ENCODE data around the gene AACS. TPM values are rescaled to one million over a fixed set of nuclear protein-coding genes. Genes with fewer than 3 reads are reported as not detected.
A peak's percentile ranks its signal among the peaks of the same experiment; 100 is the strongest.

AACS gene
- polyA plus RNA-seq, 1 donor (not counting 4 experiments of a cell fraction or from before 2014, with no cell fraction given), result 27.0 TPM

DNA sequence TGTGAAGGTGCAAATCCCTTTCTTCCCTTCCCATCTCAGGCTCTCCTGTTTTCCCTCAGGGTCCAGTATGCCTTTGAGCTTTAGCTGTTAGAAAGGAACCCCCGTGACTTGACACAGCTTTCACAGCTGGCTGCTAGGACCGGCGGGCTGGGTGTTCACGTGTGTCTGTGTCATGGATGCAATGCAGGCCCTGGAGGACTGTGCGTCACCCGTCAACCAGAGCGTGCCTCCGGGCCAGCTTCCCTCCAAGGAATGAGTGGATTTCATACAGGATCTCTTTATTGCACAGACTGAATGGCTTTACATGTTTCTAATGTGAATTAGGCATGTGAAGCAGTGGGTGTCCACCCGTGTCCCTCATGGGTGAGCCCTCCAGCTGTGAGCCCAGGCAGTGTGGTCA is 77.4 kb downstream of the AACS start:
- Histone ChIP-seq H3K79me2 (ENCODE audit: control insufficient read depth, insufficient read depth, low read length) (no peaks in the 10 kb centered on the region), H3K27me3 (ENCODE audit: control insufficient read depth, extremely low read depth, insufficient read depth, low read length) (no peaks in the 10 kb centered on the region), H3K27ac (ENCODE audit: control insufficient read depth, insufficient read depth, low read length) (peak overlapping the region; percentile 25), H3K9me1 (ENCODE audit: control insufficient read depth, extremely low read depth, insufficient read depth, low read length) (no peaks in the 10 kb centered on the region), H3K4me3 (ENCODE audit: control insufficient read depth in 2 of 3, extremely low read depth in 1 of 3, insufficient read depth in 2 of 3, low read depth in 1 of 3, low read length in 3 of 3) (no peak overlapping the region), H3K9ac (ENCODE audit: control insufficient read depth, extremely low read depth, insufficient read depth, low read length) (no peak overlapping the region), H4K20me1 (ENCODE audit: control insufficient read depth, extremely low read depth, insufficient read depth, low read length) (no peaks in the 10 kb centered on the region), H3K4me2 (ENCODE audit: control insufficient read depth, extremely low read depth, insufficient read depth, low read depth, low read length) (no peak overlapping the region), H3K36me3 (ENCODE audit: control insufficient read depth in 2 of 2, extremely low read depth in 1 of 2, insufficient read depth in 2 of 2, low read length in 2 of 2) (peaks cover 2 to 6% of the 10 kb centered on the region in 2 experiments), H3K9me3 (ENCODE audit: control insufficient read depth, low read depth, low read length) (no peaks in the 10 kb centered on the region), H2AFZ (ENCODE audit: control insufficient read depth, low read length) (no peak overlapping the region), H3K4me1 (ENCODE audit: control insufficient read depth, extremely low read depth, insufficient read depth, low read length) (peaks cover 27% of the 10 kb centered on the region)
- TF ChIP-seq EZH2 (IDR thresholded peaks at IDR 0.05; ENCODE audit: low read length), result no peak
- TF ChIP-seq, protein P1, sequence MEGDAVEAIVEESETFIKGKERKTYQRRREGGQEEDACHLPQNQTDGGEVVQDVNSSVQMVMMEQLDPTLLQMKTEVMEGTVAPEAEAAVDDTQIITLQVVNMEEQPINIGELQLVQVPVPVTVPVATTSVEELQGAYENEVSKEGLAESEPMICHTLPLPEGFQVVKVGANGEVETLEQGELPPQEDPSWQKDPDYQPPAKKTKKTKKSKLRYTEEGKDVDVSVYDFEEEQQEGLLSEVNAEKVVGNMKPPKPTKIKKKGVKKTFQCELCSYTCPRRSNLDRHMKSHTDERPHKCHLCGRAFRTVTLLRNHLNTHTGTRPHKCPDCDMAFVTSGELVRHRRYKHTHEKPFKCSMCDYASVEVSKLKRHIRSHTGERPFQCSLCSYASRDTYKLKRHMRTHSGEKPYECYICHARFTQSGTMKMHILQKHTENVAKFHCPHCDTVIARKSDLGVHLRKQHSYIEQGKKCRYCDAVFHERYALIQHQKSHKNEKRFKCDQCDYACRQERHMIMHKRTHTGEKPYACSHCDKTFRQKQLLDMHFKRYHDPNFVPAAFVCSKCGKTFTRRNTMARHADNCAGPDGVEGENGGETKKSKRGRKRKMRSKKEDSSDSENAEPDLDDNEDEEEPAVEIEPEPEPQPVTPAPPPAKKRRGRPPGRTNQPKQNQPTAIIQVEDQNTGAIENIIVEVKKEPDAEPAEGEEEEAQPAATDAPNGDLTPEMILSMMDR (optimal IDR thresholded peaks at IDR 0.05 in 1 of 3, IDR thresholded peaks at IDR 0.05 in 1 of 3, conservative IDR thresholded peaks at IDR 0.05 in 1 of 3; ENCODE audit: extremely low read depth in 1 of 3, insufficient read depth in 2 of 3, low read length in 3 of 3), result no peak
- DNase-seq (ENCODE audit: low read depth, low spot score) (no peak), FAIRE-seq (no peak)
- dilution Hi-C loops (cut with MboI; ENCODE audit: extremely low pct_ligation_motif_present, low sequenced_read_pairs), result no loop called here

- FAIRE-seq, result no peak
Observed at GRCh38 chr12:125143491-125143890, 78.3 kb downstream of the AACS start.

More at GRCh38 chr12:125143491-125143890, 78.3 kb downstream of the AACS start:
- Histone ChIP-seq H3K36me3 (ENCODE audit: control insufficient read depth in 2 of 2, extremely low read depth in 1 of 2, insufficient read depth in 2 of 2, low read length in 2 of 2) (peaks cover 0 to 6% of the 10 kb centered on the region in 2 experiments), H3K4me3 (ENCODE audit: control insufficient read depth in 2 of 3, extremely low read depth in 1 of 3, insufficient read depth in 2 of 3, low read depth in 1 of 3, low read length in 3 of 3) (no peak overlapping the region), H3K4me1 (ENCODE audit: control insufficient read depth, extremely low read depth, insufficient read depth, low read length) (peaks cover 34% of the 10 kb centered on the region), H3K9me3 (ENCODE audit: control insufficient read depth, low read depth, low read length) (no peaks in the 10 kb centered on the region), H3K79me2 (ENCODE audit: control insufficient read depth, insufficient read depth, low read length) (no peaks in the 10 kb centered on the region), H4K20me1 (ENCODE audit: control insufficient read depth, extremely low read depth, insufficient read depth, low read length) (no peaks in the 10 kb centered on the region), H3K9me1 (ENCODE audit: control insufficient read depth, extremely low read depth, insufficient read depth, low read length) (no peaks in the 10 kb centered on the region), H3K27me3 (ENCODE audit: control insufficient read depth, extremely low read depth, insufficient read depth, low read length) (no peaks in the 10 kb centered on the region), H3K9ac (ENCODE audit: control insufficient read depth, extremely low read depth, insufficient read depth, low read length) (no peak overlapping the region), H3K27ac (ENCODE audit: control insufficient read depth, insufficient read depth, low read length) (no peak overlapping the region), H3K4me2 (ENCODE audit: control insufficient read depth, extremely low read depth, insufficient read depth, low read depth, low read length) (no peak overlapping the region), H2AFZ (ENCODE audit: control insufficient read depth, low read length) (no peak overlapping the region)
- dilution Hi-C loops (cut with MboI; ENCODE audit: extremely low pct_ligation_motif_present, low sequenced_read_pairs), result no loop called here
- no peak for DNase-seq (ENCODE audit: low read depth, low spot score)
- no peak for TF ChIP-seq EZH2 (IDR thresholded peaks at IDR 0.05; ENCODE audit: low read length)
- TF ChIP-seq, protein P1 (optimal IDR thresholded peaks at IDR 0.05 in 1 of 3, IDR thresholded peaks at IDR 0.05 in 1 of 3, conservative IDR thresholded peaks at IDR 0.05 in 1 of 3; ENCODE audit: extremely low read depth in 1 of 3, insufficient read depth in 2 of 3, low read length in 3 of 3), result no peak
